ENCODE results near the gene PEA15.

Gene PEA15

DNA sequence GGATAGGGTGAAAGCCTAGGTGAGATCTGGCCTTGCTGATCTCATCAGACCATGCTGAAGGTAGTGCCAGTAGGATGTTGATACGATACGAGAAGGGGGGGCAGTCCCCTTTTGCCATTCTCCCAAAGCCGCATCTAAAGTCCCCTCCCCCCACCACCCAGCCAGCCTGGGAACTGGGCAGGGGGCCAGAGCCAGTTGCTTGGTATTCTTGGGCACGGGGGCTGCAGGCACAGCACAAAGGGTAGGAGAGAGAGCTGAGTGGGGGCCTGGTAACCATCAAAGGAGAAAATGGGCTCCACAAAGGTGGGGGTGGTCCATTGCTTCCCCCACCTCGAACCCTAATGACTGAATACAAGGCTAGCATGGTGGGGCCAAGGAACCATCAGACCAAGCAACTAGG lies 5.4 kb downstream of the PEA15 start:
- Histone ChIP-seq H3K27me3 (no peaks in the 10 kb centered on the region), H3K4me3 (no peak overlapping the region), H3K9me3 (replicated peaks in 1 of 11) (no peaks in the 10 kb centered on the region), H3K36me3 (peaks cover 58 to 86% (median 81%) of the 10 kb centered on the region in 11 experiments), H3K27ac (no peak overlapping the region), H3K4me1 (peaks cover 35 to 58% (median 52%) of the 10 kb centered on the region in 10 experiments), H4K20me1 (peaks cover 23 to 94% (median 66%) of the 10 kb centered on the region in 11 experiments), H3K4me2 (peak overlapping the region in 4 of 11 experiments; percentile 0 to 24 (median 5); a peak in 2 of 22 replicates), H3K9ac (no peak overlapping the region)
- no peak for TF ChIP-seq Cebpa-rat (IDR thresholded peaks at IDR 0.05)

DNA sequence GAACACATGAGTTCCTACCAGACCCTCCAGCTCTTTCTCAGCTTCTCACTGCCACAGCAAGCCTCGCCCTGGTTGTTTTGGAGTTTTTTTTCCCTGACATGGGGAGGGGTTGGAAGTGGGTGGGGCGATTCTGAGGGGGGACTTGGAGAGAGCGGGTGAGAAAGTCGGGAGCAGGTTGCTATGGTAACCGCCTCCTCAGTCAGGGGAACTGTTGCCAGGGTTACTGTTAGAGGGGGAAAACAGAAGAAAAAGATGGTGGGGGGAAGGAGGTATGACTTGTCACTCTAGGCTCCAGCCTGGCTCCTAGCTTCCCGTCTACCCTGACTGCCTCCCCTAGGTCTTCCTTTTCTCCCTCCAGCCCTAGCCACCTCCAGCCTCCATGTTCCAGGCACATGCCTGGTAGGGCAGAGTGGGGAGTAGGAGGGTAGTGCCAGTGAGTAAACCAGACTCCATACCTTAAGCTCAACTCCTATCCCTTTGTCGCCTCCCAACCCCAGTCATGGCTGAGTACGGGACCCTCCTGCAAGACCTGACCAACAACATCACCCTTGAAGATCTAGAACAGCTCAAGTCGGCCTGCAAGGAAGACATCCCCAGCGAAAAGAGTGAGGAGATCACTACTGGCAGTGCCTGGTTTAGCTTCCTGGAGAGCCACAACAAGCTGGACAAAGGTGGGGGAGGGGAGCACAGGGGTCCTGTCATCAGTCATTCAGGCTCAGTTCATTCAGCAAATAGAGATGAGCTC lies 6.0 kb downstream of the PEA15 start:
- Histone ChIP-seq H3K9me3 (replicated peaks in 1 of 11) (no peaks in the 10 kb centered on the region), H3K4me2 (peak overlapping the region in 1 of 11 experiments; percentile 24; a peak in 2 of 22 replicates), H3K36me3 (peaks cover 64 to 92% (median 88%) of the 10 kb centered on the region in 11 experiments), H3K4me1 (peaks cover 30 to 53% (median 46%) of the 10 kb centered on the region in 10 experiments), H4K20me1 (peaks cover 21 to 98% (median 63%) of the 10 kb centered on the region in 11 experiments), H3K4me3 (no peak overlapping the region), H3K27ac (no peak overlapping the region), H3K27me3 (no peaks in the 10 kb centered on the region), H3K9ac (no peak overlapping the region)
- TF ChIP-seq Cebpa-rat (IDR thresholded peaks at IDR 0.05) = no peak

DNA sequence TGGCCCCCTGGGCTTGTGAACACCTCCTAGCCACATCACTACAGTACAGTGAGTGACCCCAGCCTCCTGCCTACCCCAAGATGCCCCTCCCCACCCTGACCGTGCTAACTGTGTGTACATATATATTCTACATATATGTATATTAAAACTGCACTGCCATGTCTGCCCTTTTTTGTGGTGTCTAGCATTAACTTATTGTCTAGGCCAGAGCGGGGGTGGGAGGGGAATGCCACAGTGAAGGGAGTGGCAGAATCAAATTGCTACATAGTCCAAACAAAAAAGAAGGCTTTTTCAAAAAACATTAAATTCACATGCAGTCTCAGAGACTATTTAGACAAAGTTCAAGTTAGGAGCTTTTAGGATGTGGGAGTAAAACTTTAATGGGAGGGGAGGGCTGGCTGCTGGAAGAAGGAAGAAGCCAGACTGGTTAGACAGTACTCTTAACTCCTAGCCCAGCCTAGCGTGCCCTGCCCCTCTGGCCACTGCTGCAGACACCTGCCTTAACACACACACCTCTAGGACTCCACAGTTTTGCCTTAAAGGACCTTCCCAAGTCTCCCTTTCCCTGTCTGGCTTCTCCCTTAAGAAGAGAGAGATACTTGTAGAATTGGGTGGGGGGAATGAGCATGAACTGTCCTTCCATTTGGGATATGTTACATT lies 9.4 kb downstream of the PEA15 start:
- Histone ChIP-seq H3K27ac (no peak overlapping the region), H3K4me2 (no peak overlapping the region), H3K27me3 (no peaks in the 10 kb centered on the region), H4K20me1 (peaks cover 5 to 91% (median 36%) of the 10 kb centered on the region in 11 experiments; a peak in 20 of 22 replicates), H3K4me3 (no peak overlapping the region), H3K9me3 (replicated peaks in 1 of 11) (no peaks in the 10 kb centered on the region), H3K36me3 (peaks cover 95 to 100% (median 98%) of the 10 kb centered on the region in 11 experiments), H3K9ac (peak overlapping the region in 1 of 11 experiments; percentile 8; a peak in 1 of 22 replicates), H3K4me1 (peaks cover 9 to 20% (median 12%) of the 10 kb centered on the region in 10 experiments; a peak in 19 of 20 replicates)
- TF ChIP-seq Cebpa-rat (IDR thresholded peaks at IDR 0.05) = no peak

- H4K20me1 ChIP-seq = peaks cover 0 to 91% (median 29%) of the 10 kb centered on the region in 11 experiments; a peak in 15 of 22 replicates
- no peaks in the 10 kb centered on the region for H3K9me3 ChIP-seq (replicated peaks in 1 of 11)
- H3K9ac ChIP-seq = peak overlapping the region in 1 of 11 experiments; percentile 44; a peak in 2 of 22 replicates
- no peak overlapping the region for H3K4me3 ChIP-seq
- H3K36me3 ChIP-seq = peaks cover 94 to 100% (median 99%) of the 10 kb centered on the region in 11 experiments
- no peak for TF ChIP-seq Cebpa-rat (IDR thresholded peaks at IDR 0.05)
- no peak overlapping the region for H3K27ac ChIP-seq
- no peak overlapping the region for H3K4me2 ChIP-seq
- no peaks in the 10 kb centered on the region for H3K27me3 ChIP-seq
- H3K4me1 ChIP-seq = peaks cover 0 to 3% (median 0%) of the 10 kb centered on the region in 10 experiments; a peak in 2 of 20 replicates
These were observed 11.1 kb downstream of the PEA15 start for GRCh38 chr1:160216301-160216700.

- H3K4me2 ChIP-seq = no peak overlapping the region
- H3K4me3 ChIP-seq = no peak overlapping the region
- no peak overlapping the region for H3K9ac ChIP-seq
- no peak overlapping the region for H3K27ac ChIP-seq
- no peak for TF ChIP-seq Cebpa-rat (IDR thresholded peaks at IDR 0.05)
- H3K9me3 ChIP-seq (replicated peaks in 1 of 11) = no peaks in the 10 kb centered on the region
- H4K20me1 ChIP-seq = peaks cover 0 to 81% (median 22%) of the 10 kb centered on the region in 11 experiments; a peak in 12 of 22 replicates
- no peaks in the 10 kb centered on the region for H3K4me1 ChIP-seq
- no peaks in the 10 kb centered on the region for H3K27me3 ChIP-seq
- H3K36me3 ChIP-seq = peaks cover 93 to 100% (median 99%) of the 10 kb centered on the region in 11 experiments
These were observed 12.4 kb downstream of the PEA15 start for GRCh38 chr1:160217481-160218051.

- H3K27me3 ChIP-seq = no peaks in the 10 kb centered on the region
- H3K27ac ChIP-seq = no peak overlapping the region
- H3K4me3 ChIP-seq = no peak overlapping the region
- no peaks in the 10 kb centered on the region for H3K9me3 ChIP-seq (replicated peaks in 1 of 11)
- H3K4me2 ChIP-seq = no peak overlapping the region
- H4K20me1 ChIP-seq = peaks cover 0 to 65% (median 20%) of the 10 kb centered on the region in 11 experiments; a peak in 11 of 22 replicates
- no peak for TF ChIP-seq Cebpa-rat (IDR thresholded peaks at IDR 0.05)
- peak overlapping the region in 1 of 11 experiments; percentile 14; a peak in 1 of 22 replicates for H3K9ac ChIP-seq
- H3K4me1 ChIP-seq = no peaks in the 10 kb centered on the region
- H3K36me3 ChIP-seq = peaks cover 95 to 100% (median 100%) of the 10 kb centered on the region in 11 experiments
These were observed 14.1 kb downstream of the PEA15 start for GRCh38 chr1:160219062-160219929.

DNA sequence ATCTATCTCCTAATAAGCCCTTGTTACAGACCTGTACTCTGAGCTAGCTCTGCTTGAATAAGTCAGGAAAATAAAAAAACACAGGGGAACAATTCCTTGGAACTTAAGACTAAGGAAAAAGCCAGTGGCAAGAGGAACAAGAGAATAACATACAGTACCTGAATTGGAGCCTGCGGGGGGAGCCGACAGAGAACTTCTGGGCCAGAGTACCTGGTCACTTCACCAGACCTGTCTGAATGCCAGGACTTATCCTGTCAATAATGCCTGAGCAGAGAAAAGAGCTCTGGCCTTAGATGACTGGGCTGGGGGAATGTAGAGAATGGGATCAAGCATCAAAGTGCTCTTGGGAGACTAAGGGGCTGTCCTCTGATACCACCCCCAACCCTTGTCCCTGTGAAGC lies 15.1 kb downstream of the PEA15 start:
- H3K9me3 ChIP-seq (replicated peaks in 1 of 11) = no peaks in the 10 kb centered on the region
- no peaks in the 10 kb centered on the region for H3K27me3 ChIP-seq
- TF ChIP-seq Cebpa-rat (IDR thresholded peaks at IDR 0.05) = no peak
- H3K9ac ChIP-seq = 0 out of 22 replicates have a peak overlapping the region, but pooled peaks of 1 of the 11 experiments have one; percentile 13
- H4K20me1 ChIP-seq = peaks cover 0 to 60% (median 13%) of the 10 kb centered on the region in 11 experiments; a peak in 9 of 22 replicates
- no peaks in the 10 kb centered on the region for H3K4me1 ChIP-seq
- peaks cover 95 to 100% (median 100%) of the 10 kb centered on the region in 11 experiments for H3K36me3 ChIP-seq
- H3K4me3 ChIP-seq = no peak overlapping the region
- no peak overlapping the region for H3K27ac ChIP-seq
- H3K4me2 ChIP-seq = no peak overlapping the region

DNA sequence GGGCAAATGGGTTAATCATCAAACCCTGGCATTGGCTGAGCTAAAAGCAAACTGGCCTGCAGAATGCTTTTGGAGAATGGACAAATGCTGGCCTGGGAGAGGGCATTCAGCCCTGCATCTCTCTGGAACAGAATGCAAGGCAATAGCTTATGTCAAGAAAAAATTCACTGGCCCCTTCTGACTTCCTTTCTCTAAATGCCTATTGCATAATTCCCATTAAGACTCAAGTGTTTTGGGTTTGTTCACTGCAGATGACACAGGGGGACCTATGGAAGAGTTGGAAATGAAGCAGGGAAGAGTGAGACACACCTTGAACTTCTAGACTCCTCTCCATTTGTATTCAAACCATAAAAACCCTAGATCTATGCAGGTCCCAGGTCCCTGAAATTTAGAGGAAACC lies 15.9 kb downstream of the PEA15 start:
- H3K4me3 ChIP-seq = no peak overlapping the region
- H3K4me1 ChIP-seq = peaks cover 0 to 4% (median 0%) of the 10 kb centered on the region in 10 experiments; a peak in 1 of 20 replicates
- H4K20me1 ChIP-seq = peaks cover 0 to 57% (median 13%) of the 10 kb centered on the region in 11 experiments; a peak in 9 of 22 replicates
- no peaks in the 10 kb centered on the region for H3K9me3 ChIP-seq (replicated peaks in 1 of 11)
- no peak overlapping the region for H3K4me2 ChIP-seq
- TF ChIP-seq Cebpa-rat (IDR thresholded peaks at IDR 0.05) = no peak
- peak overlapping the region in 1 of 11 experiments; percentile 32; a peak in 2 of 22 replicates for H3K9ac ChIP-seq
- H3K27ac ChIP-seq = no peak overlapping the region
- no peaks in the 10 kb centered on the region for H3K27me3 ChIP-seq
- peaks cover 95 to 100% (median 100%) of the 10 kb centered on the region in 11 experiments for H3K36me3 ChIP-seq

All from BLaER1 treated with 17β-estradiol and CSF1 and Interleukin-3, amounts not matched to agents 10 nM and 100 nM (cell line).